HepG2 (cell line): ENCODE measurements around the gene TAF13. TPM values are rescaled to one million over a fixed set of nuclear protein-coding genes. Genes with fewer than 3 reads are reported as not detected.

Source experiments
- ATAC-seq: fragments of 200-7000 bp; cut with Tn5 transposase; 3 replicates; pipeline ENCODE4 v1.9.1; 2020; ENCODE audit warnings: mild to moderate bottlenecking, moderate library complexity
- BruUV-seq: library from RNA; stranded (reverse); fragments of 400-500 nt; replicated peaks from 2 replicates; lab custom pipeline; 2021; lab: Mats Ljungman, UMichigan
- CTCF ChIA-PET: fragments of 300-600 bp; formaldehyde crosslinking; extraction: SDS; loops from one replicate; lab custom pipeline; 2021; ENCODE audit warnings: low total read pairs, inconsistent platforms, low intra/inter-chr PET ratio; lab: Yijun Ruan, JAX
- POLR2A ChIA-PET: fragments of 350-600 bp; sonication (Branson Sonifier 250); formaldehyde crosslinking; loops from one replicate; lab custom pipeline; 2020; ENCODE audit warnings: antibody characterized with exemption, inconsistent platforms; lab: Yijun Ruan, JAX
- DNase-seq: peaks from one replicate; pipeline ENCODE4 v3.0.0-alpha.2; 2015; ENCODE audit warnings: low spot score
- FAIRE-seq: peaks from 3 replicates; lab custom pipeline; 2011; peaks lifted over from hg19 to GRCh38; lab: Jason Lieb, UNC
- H2AFZ ChIP-seq: one replicate; pipeline ENCODE4 v1.6.1; 2011; ENCODE audit warnings: low read length, inconsistent platforms
- H3K27ac ChIP-seq: fragments of 300-600 bp; 3 replicates; pipeline ENCODE4 v1.8.0; 2011; ENCODE audit warnings: mixed run types, mild to moderate bottlenecking, mixed read lengths, low read length, inconsistent platforms; ENCODE audit not compliant: insufficient read depth; ENCODE audit errors: extremely low read length
- H3K27me3 ChIP-seq, 2 experiments: fragments of 200-600 bp in 1 of 2; 2 replicates in 1 of 2; 3 replicates in 1 of 2; pipeline versions ENCODE4 v1.6.0 to v1.8.0; 2011; ENCODE audit warnings: low read length in 2 of 2, mild to moderate bottlenecking in 2 of 2, moderate library complexity in 2 of 2, inconsistent platforms in 1 of 2; ENCODE audit not compliant: insufficient read depth in 2 of 2, control insufficient read depth in 1 of 2
- H3K36me3 ChIP-seq, 2 experiments: fragments of 200-600 bp in 1 of 2; replicated peaks in 1 of 2; 2 replicates in 1 of 2; 3 replicates in 1 of 2; pipeline versions ENCODE4 v1.5.1 to v1.8.0; 2011; ENCODE audit warnings: low read length in 2 of 2, inconsistent platforms in 1 of 2; ENCODE audit not compliant: insufficient read depth in 2 of 2, control insufficient read depth in 1 of 2
- H3K4me1 ChIP-seq: 2 replicates; pipeline ENCODE4 v1.5.1; 2012; ENCODE audit warnings: low read length, inconsistent platforms; ENCODE audit not compliant: insufficient read depth
- H3K4me2 ChIP-seq: 2 replicates; pipeline ENCODE4 v1.6.0; 2011; ENCODE audit warnings: low read depth, low read length, inconsistent platforms
- H3K4me3 ChIP-seq, 3 experiments: fragments of 200-600 bp in 1 of 3; sonication (generic), shearing (Covaris generic) in 1 of 3; replicated peaks in 1 of 3; 2 replicates each; pipeline ENCODE4 v1.5.1; 2011 to 2016; ENCODE audit warnings: low read length in 3 of 3, inconsistent platforms in 2 of 3, low read depth in 2 of 3, mild to moderate bottlenecking in 2 of 3, control low read depth in 1 of 3, mixed read lengths in 1 of 3; ENCODE audit not compliant: insufficient read depth in 1 of 3
- H3K79me2 ChIP-seq: one replicate; pipeline ENCODE4 v1.6.1; 2011; ENCODE audit warnings: low read length, inconsistent platforms; ENCODE audit not compliant: insufficient read depth
- H3K9ac ChIP-seq: 2 replicates; pipeline ENCODE4 v1.6.0; 2011; ENCODE audit warnings: mild to moderate bottlenecking, low read depth, low read length, inconsistent platforms; ENCODE audit not compliant: insufficient read depth
- H3K9me3 ChIP-seq: 2 replicates; pipeline ENCODE4 v1.5.1; 2012; ENCODE audit warnings: mild to moderate bottlenecking, low read length
- H4K20me1 ChIP-seq: 2 replicates; pipeline ENCODE4 v1.6.0; 2011; ENCODE audit warnings: inconsistent platforms, mild to moderate bottlenecking, low read length, moderate library complexity; ENCODE audit not compliant: insufficient read depth
- CENPT ChIP-seq: sonication (generic); formaldehyde crosslinking; IDR thresholded peaks from 2 replicates; pipeline ENCODE4 v1.8.0; 2022; ENCODE audit warnings: low read depth, mild to moderate bottlenecking, moderate library complexity, missing genetic modification reagents
- CSRNP1 ChIP-seq: sonication (generic); formaldehyde crosslinking; IDR thresholded peaks from 2 replicates; pipeline ENCODE4 v1.8.1; 2023; ENCODE audit warnings: mild to moderate bottlenecking, missing genetic modification reagents
- FOSL2 ChIP-seq: sonication (generic); formaldehyde crosslinking; IDR thresholded peaks from 2 replicates; pipeline ENCODE4 v1.4.0; 2020; ENCODE audit warnings: missing genetic modification reagents
- FOXA1 ChIP-seq, 2 experiments: fragments of 450-650 bp in 1 of 2; sonication (generic) in 1 of 2; formaldehyde crosslinking in 1 of 2; IDR thresholded peaks; 2 replicates each; pipeline versions ENCODE4 v1.4.0 to v1.6.1; 2016 to 2020; ENCODE audit warnings: missing genetic modification reagents in 1 of 2
- HCFC1 ChIP-seq: fragments of 150-350 bp; IDR thresholded peaks from 2 replicates; pipeline ENCODE4 v1.6.1; 2014; ENCODE audit warnings: low read depth, low read length
- JARID2 ChIP-seq: sonication (generic); formaldehyde crosslinking; IDR thresholded peaks from 2 replicates; pipeline ENCODE4 v1.8.1; 2023; ENCODE audit warnings: missing genetic modification reagents, inconsistent platforms; ENCODE audit not compliant: insufficient replicate concordance
- PBX3 ChIP-seq: sonication (generic); formaldehyde crosslinking; IDR thresholded peaks from 2 replicates; pipeline ENCODE4 v1.8.1; 2023; ENCODE audit warnings: missing genetic modification reagents, inconsistent platforms, borderline replicate concordance
- SRSF4 ChIP-seq: fragments of 200-400 bp; formaldehyde crosslinking; IDR thresholded peaks from one replicate; pipeline ENCODE4 v1.6.1; 2018; ENCODE audit warnings: mild to moderate bottlenecking, low read depth, low read length, moderate library complexity; ENCODE audit not compliant: poor library complexity, severe bottlenecking
- WGBS: methylation state at CpG from one replicate; pipeline ENCODE4 v1.1.6; 2017; ENCODE audit warnings: low lambda C conversion rate; 5-methylcytosine and 5-hydroxymethylcytosine counted together
- in situ Hi-C: cut with HindIII; loops from 2 replicates; pipeline ENCODE4 v1.10.0; 2017; ENCODE audit warnings: low pct_unique_long_range_greater_than_20kb; ENCODE audit not compliant: extremely low pct_ligation_motif_present
- intact Hi-C: fragments of 100-400 bp; cut with micrococcal nuclease; formaldehyde crosslinking; loops from one replicate; pipeline ENCODE4 v1.10.0; 2022; ENCODE audit not compliant: unreplicated experiment
- polyA plus RNA-seq, 8 experiments: library from polyadenylated mRNA; depleted of rRNA in 3 of 8; stranded (reverse) in 7 of 8; unstranded in 1 of 8; fragments of >200 nt; fragmentation: Illumina TruSeq in 4 of 8; extraction: Trizol in 4 of 8; gene quantifications; 2 replicates each; pipeline versions ENCODE4 v1.2.1 to v1.2.3, GENCODE V29; 2011 to 2016; ENCODE audit warnings: low read depth in 4 of 8, missing spikeins in 1 of 8, mixed read lengths in 1 of 8; ENCODE audit not compliant: insufficient read depth in 1 of 8
- total RNA-seq, 5 experiments: library from RNA; depleted of rRNA; stranded (reverse); fragments of >200 nt; fragmentation: Illumina TruSeq; extraction: Trizol; gene quantifications; 2 replicates each; pipeline ENCODE4 v1.2.3, GENCODE V29; 2016; ENCODE audit warnings: low read depth in 1 of 5
- TF ChIP-seq, protein P1 (sequence below): sonication (generic); formaldehyde crosslinking; conservative IDR thresholded peaks from 2 replicates; pipeline ENCODE4 v1.8.0; 2022; ENCODE audit warnings: missing genetic modification reagents

Gene TAF13
- total and polyA plus RNA-seq, 2 of the 13 experiments (the other 11 are each of a cell fraction or from before 2014, with no cell fraction given): 11.5 to 36.3 TPM

DNA sequence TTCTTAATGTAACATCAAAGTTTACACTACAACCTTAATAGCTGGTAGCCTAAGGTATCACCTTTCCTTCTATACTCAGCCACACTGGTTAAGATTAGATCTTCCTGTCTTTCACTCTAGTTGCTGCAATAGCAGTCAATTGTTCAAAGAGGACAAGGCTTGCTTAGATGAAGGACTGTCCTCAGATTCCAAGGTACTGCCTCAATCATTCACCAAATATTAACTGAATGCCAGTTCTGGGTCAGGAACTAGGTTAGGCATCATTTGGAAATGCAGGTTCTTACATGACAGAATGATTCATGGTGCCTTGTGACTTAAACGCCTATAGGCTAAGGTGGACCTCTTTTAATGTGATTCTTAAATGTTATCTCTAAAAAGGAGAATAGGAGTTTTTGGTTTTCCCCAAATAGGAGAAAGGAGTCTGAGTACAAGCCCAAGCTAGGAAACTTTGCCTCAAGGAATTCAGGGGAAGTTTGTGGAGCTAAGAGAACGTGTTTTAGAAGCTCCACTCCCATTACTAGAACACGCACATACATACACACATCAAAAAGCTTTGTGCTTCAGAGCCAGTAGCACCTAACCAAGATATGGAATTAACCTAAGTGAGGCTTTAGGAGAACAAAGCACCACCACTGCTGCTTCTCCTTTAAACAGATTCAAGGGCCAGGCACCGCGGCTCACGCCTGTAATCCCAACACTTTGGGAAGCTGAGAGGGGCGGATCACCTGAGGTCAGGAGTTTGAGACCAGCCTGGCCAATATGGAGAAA, 25.4 kb downstream of the TAF13 start:
- in situ Hi-C loops: no loop called here
- H3K27me3 ChIP-seq: no peaks in the 10 kb centered on the region
- no peak for TF ChIP-seq PBX3 (CRISPR knock-in tag)
- no peak for TF ChIP-seq HCFC1
- no peak for TF ChIP-seq SRSF4
- no peak for TF ChIP-seq FOXA1 (IDR thresholded peaks at IDR 0.05)
- TF ChIP-seq FOXA1 (CRISPR knock-in tag; IDR thresholded peaks at IDR 0.05): no peak
- no peak for TF ChIP-seq CENPT
- no peak for TF ChIP-seq CSRNP1
- TF ChIP-seq, protein P1, sequence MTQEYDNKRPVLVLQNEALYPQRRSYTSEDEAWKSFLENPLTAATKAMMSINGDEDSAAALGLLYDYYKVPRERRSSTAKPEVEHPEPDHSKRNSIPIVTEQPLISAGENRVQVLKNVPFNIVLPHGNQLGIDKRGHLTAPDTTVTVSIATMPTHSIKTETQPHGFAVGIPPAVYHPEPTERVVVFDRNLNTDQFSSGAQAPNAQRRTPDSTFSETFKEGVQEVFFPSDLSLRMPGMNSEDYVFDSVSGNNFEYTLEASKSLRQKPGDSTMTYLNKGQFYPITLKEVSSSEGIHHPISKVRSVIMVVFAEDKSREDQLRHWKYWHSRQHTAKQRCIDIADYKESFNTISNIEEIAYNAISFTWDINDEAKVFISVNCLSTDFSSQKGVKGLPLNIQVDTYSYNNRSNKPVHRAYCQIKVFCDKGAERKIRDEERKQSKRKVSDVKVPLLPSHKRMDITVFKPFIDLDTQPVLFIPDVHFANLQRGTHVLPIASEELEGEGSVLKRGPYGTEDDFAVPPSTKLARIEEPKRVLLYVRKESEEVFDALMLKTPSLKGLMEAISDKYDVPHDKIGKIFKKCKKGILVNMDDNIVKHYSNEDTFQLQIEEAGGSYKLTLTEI (CRISPR knock-in tag): no peak
- TF ChIP-seq JARID2: no peak
- no peak for TF ChIP-seq FOSL2 (CRISPR knock-in tag)
- no TSS peak for BruUV-seq
- H2AFZ ChIP-seq: no peak overlapping the region
- peak; percentile 24 for DNase-seq
- intact Hi-C loops: no loop called here
- peak overlapping the region; percentile 22; the same call in 1 of the 2 replicates for H3K9ac ChIP-seq
- 6% methylated on average over 7 of the region's 7 CpGs for WGBS
- H3K4me3 ChIP-seq: peak overlapping the region in 1 of 3 experiments; percentile 23; a peak in 1 of 6 replicates
- no peak for FAIRE-seq
- no peak overlapping the region for H3K27ac ChIP-seq
- no peaks in the 10 kb centered on the region for H3K36me3 ChIP-seq
- POLR2A ChIA-PET: interaction anchor here (0.5 kb wide), 1 partner anchor 169 kb away, joined by 3 read pairs; no protein-coding TSS in a partner anchor
- H3K4me1 ChIP-seq: peaks cover 19% of the 10 kb centered on the region
- ATAC-seq: peak; percentile 56
- CTCF ChIA-PET: no interaction called here
- H3K79me2 ChIP-seq: no peaks in the 10 kb centered on the region
- no peaks in the 10 kb centered on the region for H3K9me3 ChIP-seq
- H3K4me2 ChIP-seq: peak overlapping the region; percentile 66
- H4K20me1 ChIP-seq: no peaks in the 10 kb centered on the region
